NOMO-1 treated with DMSO at 0.1 percent for 48 hours (cell line): ENCODE measurements around the gene SGIP1.
"Not testable (repeated sequence)": the region's sequence is repeated elsewhere in the genome, so short reads cannot be mapped to it uniquely, and the experiment has no call there.

ENCODE experiments used
- DNase-seq: peaks from one replicate; lab custom pipeline; 2025; ENCODE audit not compliant: unreplicated experiment; lab: John Stamatoyannopoulos, UW

Gene SGIP1

DNA sequence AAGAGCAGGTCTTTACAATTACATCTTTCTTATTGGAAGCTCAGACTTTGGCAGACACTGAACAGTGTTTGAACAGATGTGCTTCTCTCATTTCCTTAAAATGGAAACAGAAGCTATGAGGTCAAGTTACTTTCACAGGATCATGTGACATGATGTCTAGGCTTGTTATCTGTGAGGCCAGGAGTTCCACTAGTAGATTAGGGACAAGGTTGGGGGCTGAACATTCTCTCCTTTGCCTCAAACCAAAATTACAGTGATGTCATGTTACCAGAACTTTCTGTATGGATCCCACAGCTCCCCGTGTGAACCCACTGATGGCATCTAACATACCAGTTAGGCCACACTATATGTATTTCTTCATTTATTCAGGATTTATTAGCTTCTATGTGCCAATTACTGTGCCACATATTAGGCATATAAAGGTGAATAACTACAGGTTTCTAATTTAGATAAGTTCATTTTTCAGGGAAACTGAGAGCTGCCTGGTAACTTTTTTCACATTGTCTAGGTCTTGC lies 224.3 kb downstream of the SGIP1 start:
- peak; percentile 69 for DNase-seq

DNA sequence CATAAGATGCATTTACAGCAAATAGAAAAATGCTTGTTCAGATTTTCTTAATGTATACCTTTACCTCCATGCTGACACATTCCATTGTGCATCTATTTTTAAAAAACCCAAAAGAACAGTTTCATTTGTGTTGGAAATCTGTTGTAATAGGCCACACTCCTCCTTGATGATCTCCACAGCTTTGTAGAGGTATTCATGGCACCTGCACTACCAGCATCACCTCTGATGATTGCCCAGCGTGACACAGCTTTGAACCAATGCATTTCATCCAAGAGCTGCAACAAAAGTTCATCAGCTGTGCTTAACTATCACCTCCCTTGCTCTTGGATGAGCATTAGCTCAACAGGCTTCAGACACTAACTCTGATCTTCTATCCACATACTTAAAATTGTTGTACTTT lies 226.6 kb downstream of the SGIP1 start:
- no peak for DNase-seq

DNA sequence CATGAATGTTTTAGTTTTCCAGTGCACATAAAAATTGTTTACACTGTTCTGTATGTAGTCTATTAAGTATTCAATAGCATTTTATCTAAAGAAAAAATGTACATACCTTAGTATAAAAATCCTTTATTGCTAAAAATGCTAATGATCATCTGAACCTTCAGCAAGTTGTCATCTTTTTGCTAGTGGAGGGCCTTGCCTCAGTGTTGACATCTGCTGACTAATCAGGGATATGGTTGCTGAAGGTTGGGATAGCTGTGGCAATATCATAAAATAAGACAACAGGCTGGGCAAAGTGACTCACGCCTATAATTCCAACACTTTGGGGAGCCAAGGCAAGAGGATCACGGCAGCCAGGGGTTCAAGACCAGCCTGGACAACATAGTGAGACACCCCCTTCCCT lies 227.3 kb downstream of the SGIP1 start:
- DNase-seq: peak; percentile 55

DNA sequence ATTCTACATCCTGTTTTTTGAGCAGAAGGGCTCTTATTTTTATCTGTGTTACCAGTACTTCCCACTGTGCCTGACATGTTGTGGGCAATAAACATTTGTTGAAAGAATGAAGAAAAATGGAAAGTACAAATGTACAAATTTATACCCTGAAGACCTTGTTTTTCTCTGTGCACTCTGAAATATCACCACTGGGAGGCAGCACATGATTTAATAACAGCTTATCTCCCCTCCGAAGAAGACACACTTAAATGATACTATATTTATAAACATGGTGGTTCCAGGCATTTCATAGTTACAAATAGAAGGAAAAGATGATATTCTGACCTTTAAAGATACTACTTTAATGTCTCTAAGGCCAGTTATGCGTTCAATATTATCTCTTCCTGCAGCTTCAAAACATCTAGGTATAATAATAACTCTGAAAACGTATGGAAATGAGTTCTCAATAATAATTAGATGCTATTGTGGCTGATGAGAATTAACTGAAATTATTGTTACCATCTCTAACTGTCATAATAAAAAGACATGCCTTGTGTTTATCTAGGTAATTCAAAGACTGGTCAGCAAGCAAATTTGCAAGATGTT lies 231.1 kb downstream of the SGIP1 start:
- DNase-seq: peak; percentile 64

- DNase-seq: no peak
Observed at GRCh38 chr1:66767626-66768025, 233.7 kb downstream of the SGIP1 start.

DNA sequence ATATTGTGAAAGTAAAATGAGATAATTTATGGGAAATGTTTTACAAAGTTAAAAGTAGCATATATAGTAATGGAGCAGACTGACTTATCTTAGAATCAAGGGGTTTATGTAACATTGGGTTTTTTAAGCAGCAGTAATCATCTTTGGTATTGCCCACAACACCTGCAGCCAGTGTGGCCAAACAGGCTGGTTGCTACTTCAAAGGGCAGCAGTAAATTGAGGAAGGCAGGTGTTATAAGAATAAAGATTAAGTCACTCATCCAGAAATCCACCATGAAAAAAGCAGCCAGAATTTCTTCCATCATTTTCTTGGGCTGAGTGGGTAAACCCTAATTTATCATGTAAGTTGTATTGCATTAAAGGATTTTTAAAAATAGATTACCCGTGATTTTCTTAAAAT lies 235.0 kb downstream of the SGIP1 start:
- DNase-seq: no peak

GRCh38 chr1:66769512-66770229 lies 235.7 kb downstream of the SGIP1 start:
- DNase-seq: no peak

GRCh38 chr1:66770240-66770639 lies 236.3 kb downstream of the SGIP1 start:
- DNase-seq: no peak

GRCh38 chr1:66770694-66771093 lies 236.7 kb downstream of the SGIP1 start:
- no peak for DNase-seq

DNA sequence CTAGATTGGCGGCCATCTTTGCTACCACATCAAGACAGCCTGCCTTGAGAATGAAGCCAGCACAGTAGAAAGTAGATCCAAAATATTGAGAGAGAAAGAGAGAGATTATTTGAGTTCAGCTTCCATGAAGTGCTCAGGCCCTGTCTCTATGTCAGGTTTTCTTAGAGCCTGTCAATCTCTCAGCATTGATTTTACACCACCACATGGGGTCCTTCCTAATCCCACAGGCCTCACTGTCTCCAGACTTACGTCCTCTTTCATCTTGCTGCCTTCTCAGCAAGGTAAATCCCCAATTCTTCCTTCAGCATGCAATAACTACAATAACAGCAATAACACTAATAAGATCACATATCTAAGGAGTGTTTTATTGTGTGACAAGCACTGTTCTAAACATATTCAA lies 239.3 kb downstream of the SGIP1 start:
- DNase-seq: no peak

DNA sequence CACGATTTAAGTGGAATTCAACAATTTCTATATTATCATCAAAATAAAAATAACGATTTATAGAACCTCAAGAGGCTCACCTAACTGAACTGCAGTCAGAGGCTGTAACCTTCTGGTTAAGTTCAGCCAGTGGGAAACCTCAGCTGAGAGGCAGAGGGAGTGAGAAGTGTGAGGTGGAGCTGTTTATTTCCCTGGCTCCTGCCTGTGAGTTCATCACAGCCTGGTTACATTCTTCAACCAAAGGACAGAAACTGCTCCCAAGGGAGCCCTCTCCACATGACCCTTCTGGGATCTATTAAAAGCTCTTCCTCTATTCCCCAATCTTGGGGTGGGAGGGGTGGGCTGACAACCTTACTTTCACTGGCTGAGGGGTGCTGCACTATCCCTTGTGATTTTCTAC lies 240.5 kb downstream of the SGIP1 start:
- no peak for DNase-seq

GRCh38 chr1:66775646-66776045 lies 241.7 kb downstream of the SGIP1 start:
- DNase-seq: no peak

DNA sequence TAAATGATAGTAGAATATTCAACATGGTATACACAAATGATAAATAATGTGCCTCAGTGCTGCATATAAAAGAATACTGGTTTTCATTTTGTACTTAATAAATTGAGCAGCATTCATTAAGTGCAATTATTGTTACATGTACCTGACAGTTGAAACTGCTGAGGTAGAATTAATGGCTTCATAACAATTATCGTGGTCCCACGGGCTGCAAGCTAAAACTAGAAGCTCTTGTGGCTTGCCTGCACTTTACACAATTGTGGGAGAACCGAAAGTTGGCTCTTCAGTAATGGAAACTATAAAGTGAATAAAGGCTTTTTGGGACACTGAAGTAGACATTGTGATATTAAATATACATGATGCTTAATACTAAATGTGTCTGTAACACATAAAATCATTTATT lies 243.9 kb downstream of the SGIP1 start:
- DNase-seq: no peak

- DNase-seq: no peak
Observed at GRCh38 chr1:66778266-66778665, 244.3 kb downstream of the SGIP1 start.

- no peak for DNase-seq
Observed at GRCh38 chr1:66778969-66779368, 245.0 kb downstream of the SGIP1 start.

- no peak for DNase-seq
Observed at GRCh38 chr1:66779475-66780078, 245.6 kb downstream of the SGIP1 start.

DNA sequence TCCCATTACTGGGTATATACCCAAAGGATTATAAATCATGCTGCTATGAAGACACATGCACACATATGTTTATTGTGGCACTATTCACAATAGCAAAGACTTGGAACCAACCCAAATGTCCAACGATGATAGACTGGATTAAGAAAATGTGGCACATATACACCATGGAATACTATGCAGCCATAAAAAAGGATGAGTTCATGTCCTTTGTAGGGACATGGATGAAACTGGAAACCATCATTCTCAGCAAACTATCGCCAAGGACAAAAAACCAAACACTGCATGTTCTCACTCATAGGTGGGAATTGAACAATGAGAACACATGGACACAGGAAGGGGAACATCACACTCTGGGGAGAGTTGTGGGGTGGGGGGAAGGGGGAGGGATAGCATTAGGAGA lies 251.8 kb downstream of the SGIP1 start:
- DNase-seq: not testable (repeated sequence)

GRCh38 chr1:66787641-66788040 lies 253.7 kb downstream of the SGIP1 start:
- DNase-seq: no peak

- no peak for DNase-seq
Observed at GRCh38 chr1:66788231-66788939, 254.4 kb downstream of the SGIP1 start.

DNA sequence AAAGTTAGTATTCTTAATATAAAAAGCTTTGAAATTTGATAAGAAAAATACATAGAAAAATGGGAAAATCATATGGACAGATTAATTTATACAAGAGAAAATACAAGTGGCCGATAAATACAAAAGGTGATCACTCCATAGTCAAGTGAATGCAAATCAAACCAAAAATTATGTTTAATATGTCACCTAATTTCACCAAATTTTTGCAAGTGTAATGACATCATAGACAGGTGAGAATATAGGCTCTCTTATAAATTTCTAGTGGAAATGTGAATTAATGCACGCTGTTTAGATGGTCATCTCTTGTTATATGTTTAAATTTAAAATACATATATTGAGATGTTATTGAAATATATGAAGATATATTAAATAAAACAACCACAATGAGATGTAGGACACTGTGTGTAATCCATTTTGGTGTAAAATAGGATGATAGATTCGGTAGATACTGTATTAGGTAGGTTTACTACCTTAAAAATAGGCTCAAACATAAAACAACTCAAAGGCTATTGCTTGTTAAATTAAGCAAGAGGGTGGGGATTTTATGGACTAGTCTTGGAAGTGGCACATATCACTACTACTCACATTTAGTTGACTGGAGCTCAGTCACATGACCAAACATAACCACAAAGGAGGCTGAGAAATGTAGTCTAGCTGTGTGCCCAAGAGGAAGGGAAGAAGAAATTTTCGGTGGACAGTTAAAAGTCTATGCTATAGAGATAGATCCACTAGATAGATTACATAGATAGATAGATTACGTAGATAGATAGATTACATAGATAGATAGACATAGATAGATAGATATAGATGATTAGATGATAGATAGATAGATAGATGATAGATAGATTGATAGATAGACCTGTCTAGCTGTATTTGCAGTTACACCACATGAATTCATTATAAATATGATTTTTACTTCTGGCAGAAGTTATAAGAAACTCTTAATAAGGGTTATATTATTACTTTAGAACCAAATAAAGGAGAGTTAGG lies 258.0 kb downstream of the SGIP1 start:
- no peak for DNase-seq
